HEK293 (cell line): ENCODE data around the gene BCL7A.
A peak's percentile ranks its signal among the peaks of the same experiment; 100 is the strongest.

Experiments
- BCL11A ChIP-seq: fragments of 450-650 bp; formaldehyde crosslinking; IDR thresholded peaks from 2 replicates; pipeline ENCODE4 v1.5.1; 2016; ENCODE audit warnings: low read depth, missing biosample characterization, missing genetic modification characterization
- EGR2 ChIP-seq: fragments of 450-650 bp; formaldehyde crosslinking; IDR thresholded peaks from 2 replicates; pipeline ENCODE4 v1.5.1; 2016; ENCODE audit warnings: low read depth, missing biosample characterization, missing genetic modification characterization
- IKZF3 ChIP-seq: fragments of 450-650 bp; IDR thresholded peaks from 2 replicates; pipeline ENCODE4 v1.5.0; 2018; ENCODE audit warnings: missing biosample characterization, mild to moderate bottlenecking, missing genetic modification characterization, moderate library complexity
- OVOL3 ChIP-seq: fragments of 450-650 bp; formaldehyde crosslinking; IDR thresholded peaks from 2 replicates; pipeline ENCODE4 v1.5.1; 2016; ENCODE audit warnings: missing biosample characterization, missing genetic modification characterization
- SCRT1 ChIP-seq: fragments of 450-650 bp; formaldehyde crosslinking; IDR thresholded peaks from 2 replicates; pipeline ENCODE4 v1.5.1; 2016; ENCODE audit warnings: missing biosample characterization, missing genetic modification characterization, borderline replicate concordance
- SCRT2 ChIP-seq: fragments of 450-650 bp; formaldehyde crosslinking; IDR thresholded peaks from 2 replicates; pipeline ENCODE4 v1.5.1; 2016; ENCODE audit warnings: missing biosample characterization, missing genetic modification characterization
- SETDB1 ChIP-seq: IDR thresholded peaks from one replicate; pipeline ENCODE4 v1.6.1; 2017; ENCODE audit warnings: mild to moderate bottlenecking, low read length, moderate library complexity, mixed read lengths; ENCODE audit not compliant: insufficient read length
- SP7 ChIP-seq: fragments of 450-650 bp; formaldehyde crosslinking; IDR thresholded peaks from 2 replicates; pipeline ENCODE4 v1.5.1; 2016; ENCODE audit warnings: missing biosample characterization, missing genetic modification characterization
- ZBTB17 ChIP-seq: fragments of 450-650 bp; formaldehyde crosslinking; IDR thresholded peaks from 2 replicates; pipeline ENCODE4 v1.5.1; 2016; ENCODE audit warnings: missing biosample characterization, missing genetic modification characterization
- ZNF10 ChIP-seq: fragments of 450-650 bp; formaldehyde crosslinking; IDR thresholded peaks from 2 replicates; pipeline ENCODE4 v1.5.1; 2017; ENCODE audit warnings: missing biosample characterization, missing genetic modification characterization
- ZNF132 ChIP-seq: fragments of 450-650 bp; formaldehyde crosslinking; IDR thresholded peaks from 2 replicates; pipeline ENCODE4 v1.5.1; 2017; ENCODE audit warnings: missing biosample characterization, missing genetic modification characterization, borderline replicate concordance
- ZNF133 ChIP-seq: fragments of 450-650 bp; formaldehyde crosslinking; IDR thresholded peaks from 2 replicates; pipeline ENCODE4 v1.5.1; 2016; ENCODE audit warnings: missing biosample characterization, missing genetic modification characterization
- ZNF140 ChIP-seq: fragments of 450-650 bp; formaldehyde crosslinking; IDR thresholded peaks from 2 replicates; pipeline ENCODE4 v1.5.1; 2016; ENCODE audit warnings: missing biosample characterization, missing genetic modification characterization
- ZNF184 ChIP-seq: fragments of 450-650 bp; IDR thresholded peaks from 2 replicates; pipeline ENCODE4 v1.5.1; 2018; ENCODE audit warnings: missing biosample characterization, mild to moderate bottlenecking, missing genetic modification characterization
- ZNF202 ChIP-seq: fragments of 450-650 bp; formaldehyde crosslinking; IDR thresholded peaks from 2 replicates; pipeline ENCODE4 v1.5.1; 2016; ENCODE audit warnings: missing biosample characterization, missing genetic modification characterization, borderline replicate concordance
- ZNF23 ChIP-seq: fragments of 450-650 bp; formaldehyde crosslinking; IDR thresholded peaks from 2 replicates; pipeline ENCODE4 v1.5.1; 2016; ENCODE audit warnings: missing biosample characterization, missing genetic modification characterization, borderline replicate concordance
- ZNF239 ChIP-seq: fragments of 450-650 bp; formaldehyde crosslinking; IDR thresholded peaks from 2 replicates; pipeline ENCODE4 v1.5.1; 2016; ENCODE audit warnings: missing biosample characterization, missing genetic modification characterization
- ZNF248 ChIP-seq: fragments of 450-650 bp; formaldehyde crosslinking; IDR thresholded peaks from 2 replicates; pipeline ENCODE4 v1.5.1; 2017; ENCODE audit warnings: missing biosample characterization, missing genetic modification characterization
- ZNF266 ChIP-seq: fragments of 450-650 bp; formaldehyde crosslinking; IDR thresholded peaks from 2 replicates; pipeline ENCODE4 v1.5.1; 2016; ENCODE audit warnings: missing biosample characterization, missing genetic modification characterization, low read depth
- ZNF274 ChIP-seq, 2 experiments: fragments of 200-500 bp in 1 of 2; fragments of 450-650 bp in 1 of 2; sonication (Bioruptor generic) in 1 of 2; formaldehyde crosslinking in 1 of 2; IDR thresholded peaks; 2 replicates each; pipeline versions ENCODE4 v1.5.1 to v1.6.1; 2014 to 2016; ENCODE audit warnings: borderline replicate concordance in 1 of 2, inconsistent platforms in 1 of 2, low read length in 1 of 2, missing biosample characterization in 1 of 2, missing genetic modification characterization in 1 of 2
- ZNF292 ChIP-seq: fragments of 450-650 bp; formaldehyde crosslinking; IDR thresholded peaks from 2 replicates; pipeline ENCODE4 v1.5.1; 2016; ENCODE audit warnings: low read depth, missing biosample characterization, missing genetic modification characterization, borderline replicate concordance
- ZNF324 ChIP-seq: fragments of 450-650 bp; formaldehyde crosslinking; IDR thresholded peaks from 2 replicates; pipeline ENCODE4 v1.5.1; 2016; ENCODE audit warnings: missing biosample characterization, missing genetic modification characterization
- ZNF335 ChIP-seq: fragments of 450-650 bp; formaldehyde crosslinking; conservative IDR thresholded peaks from 2 replicates; pipeline ENCODE4 v1.5.1; 2016; ENCODE audit warnings: missing biosample characterization, missing genetic modification characterization
- ZNF37A ChIP-seq: fragments of 450-650 bp; IDR thresholded peaks from 2 replicates; pipeline ENCODE4 v1.5.1; 2018; ENCODE audit warnings: missing biosample characterization, missing genetic modification characterization
- ZNF473 ChIP-seq: fragments of 450-650 bp; formaldehyde crosslinking; IDR thresholded peaks from 2 replicates; pipeline ENCODE4 v1.5.1; 2017; ENCODE audit warnings: missing biosample characterization, missing genetic modification characterization
- ZNF561 ChIP-seq: fragments of 450-650 bp; IDR thresholded peaks from 2 replicates; pipeline ENCODE4 v1.5.1; 2018; ENCODE audit warnings: missing biosample characterization, missing genetic modification characterization, borderline replicate concordance
- ZNF768 ChIP-seq: fragments of 450-650 bp; formaldehyde crosslinking; IDR thresholded peaks from 2 replicates; pipeline ENCODE4 v1.5.1; 2018; ENCODE audit warnings: missing biosample characterization, mild to moderate bottlenecking, missing genetic modification characterization
- ZNF776 ChIP-seq: fragments of 450-650 bp; formaldehyde crosslinking; IDR thresholded peaks from 2 replicates; pipeline ENCODE4 v1.5.0; 2017; ENCODE audit warnings: missing biosample characterization, missing genetic modification characterization, borderline replicate concordance
- ZNF843 ChIP-seq: fragments of 450-650 bp; formaldehyde crosslinking; IDR thresholded peaks from 2 replicates; pipeline ENCODE4 v1.5.1; 2016; ENCODE audit warnings: missing biosample characterization, missing genetic modification characterization
- TF ChIP-seq, protein P1 (sequence below): fragments of 450-650 bp; formaldehyde crosslinking; IDR thresholded peaks from 2 replicates; pipeline ENCODE4 v1.5.0; 2017; ENCODE audit warnings: missing biosample characterization, missing genetic modification characterization, borderline replicate concordance
- TF ChIP-seq, protein P2 (sequence below): fragments of 450-650 bp; formaldehyde crosslinking; IDR thresholded peaks from 2 replicates; pipeline ENCODE4; 2016; ENCODE audit warnings: missing biosample characterization, missing genetic modification characterization
- TF ChIP-seq, protein P3 (sequence below): fragments of 450-650 bp; formaldehyde crosslinking; IDR thresholded peaks from 2 replicates; pipeline ENCODE4 v1.5.1; 2016; ENCODE audit warnings: missing biosample characterization, missing genetic modification characterization
- TF ChIP-seq, protein P4 (sequence below): fragments of 450-650 bp; formaldehyde crosslinking; IDR thresholded peaks from 2 replicates; pipeline ENCODE4 v1.5.1; 2016; ENCODE audit warnings: missing biosample characterization, missing genetic modification characterization

Gene BCL7A

DNA sequence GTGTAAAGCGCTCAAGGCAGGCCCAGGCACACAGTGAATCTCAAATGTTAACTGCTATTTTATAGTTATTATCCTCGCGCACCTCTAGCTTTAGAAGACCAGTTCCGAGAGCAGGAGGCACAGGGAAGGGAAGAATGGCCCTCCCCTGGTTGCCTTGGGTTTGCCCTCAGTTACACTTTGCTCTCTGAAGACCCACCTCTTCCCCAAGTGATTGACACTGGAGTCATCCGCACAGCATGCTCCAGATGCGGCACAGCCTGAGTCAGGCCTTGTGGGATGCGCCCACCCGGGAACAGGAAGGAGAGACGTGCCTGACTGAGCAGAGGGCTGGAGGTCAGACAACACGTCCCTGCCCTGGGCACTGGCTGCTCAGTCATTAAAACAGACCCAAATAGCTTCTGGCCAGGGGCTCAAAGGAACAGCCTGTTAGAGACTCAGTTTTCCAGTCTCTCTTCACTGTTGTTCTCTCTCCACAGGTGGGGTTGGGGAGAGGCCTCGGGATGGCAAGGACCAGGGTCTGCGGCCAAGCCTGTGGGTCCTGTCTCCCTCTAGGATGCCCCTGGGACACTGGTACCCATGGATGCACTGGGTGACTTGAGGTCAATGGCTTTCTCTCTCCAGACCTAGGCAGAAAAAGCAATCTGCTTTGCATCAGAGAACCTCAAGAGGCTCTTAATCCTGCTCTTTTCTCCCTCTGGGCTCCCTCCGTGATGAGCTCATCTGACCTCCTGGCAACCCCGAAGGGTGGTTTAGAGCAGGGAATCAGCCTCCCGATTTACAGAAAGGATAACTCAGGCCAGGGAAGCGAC, 43.3 kb downstream of the BCL7A start (continued):
- no peak for TF ChIP-seq ZNF768 (tag by site-specific recombination)
- no peak for TF ChIP-seq ZNF561 (tag by site-specific recombination)
- no peak for TF ChIP-seq ZNF335 (tag by site-specific recombination)
- no peak; the same call in 1 of the 2 replicates for TF ChIP-seq SP7 (tag by site-specific recombination)
- no peak for TF ChIP-seq ZNF292 (tag by site-specific recombination)
- TF ChIP-seq, protein P1, sequence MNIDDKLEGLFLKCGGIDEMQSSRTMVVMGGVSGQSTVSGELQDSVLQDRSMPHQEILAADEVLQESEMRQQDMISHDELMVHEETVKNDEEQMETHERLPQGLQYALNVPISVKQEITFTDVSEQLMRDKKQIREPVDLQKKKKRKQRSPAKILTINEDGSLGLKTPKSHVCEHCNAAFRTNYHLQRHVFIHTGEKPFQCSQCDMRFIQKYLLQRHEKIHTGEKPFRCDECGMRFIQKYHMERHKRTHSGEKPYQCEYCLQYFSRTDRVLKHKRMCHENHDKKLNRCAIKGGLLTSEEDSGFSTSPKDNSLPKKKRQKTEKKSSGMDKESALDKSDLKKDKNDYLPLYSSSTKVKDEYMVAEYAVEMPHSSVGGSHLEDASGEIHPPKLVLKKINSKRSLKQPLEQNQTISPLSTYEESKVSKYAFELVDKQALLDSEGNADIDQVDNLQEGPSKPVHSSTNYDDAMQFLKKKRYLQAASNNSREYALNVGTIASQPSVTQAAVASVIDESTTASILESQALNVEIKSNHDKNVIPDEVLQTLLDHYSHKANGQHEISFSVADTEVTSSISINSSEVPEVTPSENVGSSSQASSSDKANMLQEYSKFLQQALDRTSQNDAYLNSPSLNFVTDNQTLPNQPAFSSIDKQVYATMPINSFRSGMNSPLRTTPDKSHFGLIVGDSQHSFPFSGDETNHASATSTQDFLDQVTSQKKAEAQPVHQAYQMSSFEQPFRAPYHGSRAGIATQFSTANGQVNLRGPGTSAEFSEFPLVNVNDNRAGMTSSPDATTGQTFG (tag by site-specific recombination) = no peak
- no peak for TF ChIP-seq ZNF37A (tag by site-specific recombination)
- no peak for TF ChIP-seq ZNF202 (tag by site-specific recombination)
- no peak for TF ChIP-seq ZNF776 (tag by site-specific recombination)
- TF ChIP-seq, protein P2, sequence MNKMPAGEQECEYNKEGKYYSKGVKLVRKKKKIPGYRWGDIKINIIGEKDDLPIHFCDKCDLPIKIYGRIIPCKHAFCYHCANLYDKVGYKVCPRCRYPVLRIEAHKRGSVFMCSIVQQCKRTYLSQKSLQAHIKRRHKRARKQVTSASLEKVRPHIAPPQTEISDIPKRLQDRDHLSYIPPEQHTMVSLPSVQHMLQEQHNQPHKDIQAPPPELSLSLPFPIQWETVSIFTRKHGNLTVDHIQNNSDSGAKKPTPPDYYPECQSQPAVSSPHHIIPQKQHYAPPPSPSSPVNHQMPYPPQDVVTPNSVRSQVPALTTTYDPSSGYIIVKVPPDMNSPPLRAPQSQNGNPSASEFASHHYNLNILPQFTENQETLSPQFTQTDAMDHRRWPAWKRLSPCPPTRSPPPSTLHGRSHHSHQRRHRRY (tag by site-specific recombination) = no peak
- TF ChIP-seq OVOL3 = no peak
- TF ChIP-seq ZNF184 (tag by site-specific recombination) = no peak
- TF ChIP-seq, protein P3, sequence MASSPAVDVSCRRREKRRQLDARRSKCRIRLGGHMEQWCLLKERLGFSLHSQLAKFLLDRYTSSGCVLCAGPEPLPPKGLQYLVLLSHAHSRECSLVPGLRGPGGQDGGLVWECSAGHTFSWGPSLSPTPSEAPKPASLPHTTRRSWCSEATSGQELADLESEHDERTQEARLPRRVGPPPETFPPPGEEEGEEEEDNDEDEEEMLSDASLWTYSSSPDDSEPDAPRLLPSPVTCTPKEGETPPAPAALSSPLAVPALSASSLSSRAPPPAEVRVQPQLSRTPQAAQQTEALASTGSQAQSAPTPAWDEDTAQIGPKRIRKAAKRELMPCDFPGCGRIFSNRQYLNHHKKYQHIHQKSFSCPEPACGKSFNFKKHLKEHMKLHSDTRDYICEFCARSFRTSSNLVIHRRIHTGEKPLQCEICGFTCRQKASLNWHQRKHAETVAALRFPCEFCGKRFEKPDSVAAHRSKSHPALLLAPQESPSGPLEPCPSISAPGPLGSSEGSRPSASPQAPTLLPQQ = no peak
- TF ChIP-seq ZNF132 (tag by site-specific recombination) = no peak
- TF ChIP-seq ZNF324 (tag by site-specific recombination) = no peak
- no peak for TF ChIP-seq ZNF274 (IDR thresholded peaks at IDR 0.05; ENCODE audit: low read length)
- TF ChIP-seq ZNF274 (tag by site-specific recombination; IDR thresholded peaks at IDR 0.05; ENCODE audit: borderline replicate concordance) = no peak
- no peak for TF ChIP-seq ZNF248 (tag by site-specific recombination)
- peak; percentile 56; the same call in 1 of the 2 replicates for TF ChIP-seq EGR2 (tag by site-specific recombination)
- no peak for TF ChIP-seq SETDB1
- TF ChIP-seq, protein P4, sequence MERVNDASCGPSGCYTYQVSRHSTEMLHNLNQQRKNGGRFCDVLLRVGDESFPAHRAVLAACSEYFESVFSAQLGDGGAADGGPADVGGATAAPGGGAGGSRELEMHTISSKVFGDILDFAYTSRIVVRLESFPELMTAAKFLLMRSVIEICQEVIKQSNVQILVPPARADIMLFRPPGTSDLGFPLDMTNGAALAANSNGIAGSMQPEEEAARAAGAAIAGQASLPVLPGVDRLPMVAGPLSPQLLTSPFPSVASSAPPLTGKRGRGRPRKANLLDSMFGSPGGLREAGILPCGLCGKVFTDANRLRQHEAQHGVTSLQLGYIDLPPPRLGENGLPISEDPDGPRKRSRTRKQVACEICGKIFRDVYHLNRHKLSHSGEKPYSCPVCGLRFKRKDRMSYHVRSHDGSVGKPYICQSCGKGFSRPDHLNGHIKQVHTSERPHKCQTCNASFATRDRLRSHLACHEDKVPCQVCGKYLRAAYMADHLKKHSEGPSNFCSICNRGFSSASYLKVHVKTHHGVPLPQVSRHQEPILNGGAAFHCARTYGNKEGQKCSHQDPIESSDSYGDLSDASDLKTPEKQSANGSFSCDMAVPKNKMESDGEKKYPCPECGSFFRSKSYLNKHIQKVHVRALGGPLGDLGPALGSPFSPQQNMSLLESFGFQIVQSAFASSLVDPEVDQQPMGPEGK = no peak
- TF ChIP-seq ZNF133 (tag by site-specific recombination) = no peak
- TF ChIP-seq ZNF473 = no peak
- peak; percentile 73 for TF ChIP-seq SCRT2
- TF ChIP-seq ZNF10 (tag by site-specific recombination) = no peak
- no peak for TF ChIP-seq ZNF843 (tag by site-specific recombination)
- no peak for TF ChIP-seq ZNF266
- TF ChIP-seq ZBTB17 (tag by site-specific recombination) = peak; percentile 95
- no peak for TF ChIP-seq ZNF23 (tag by site-specific recombination)
- no peak for TF ChIP-seq BCL11A (tag by site-specific recombination)
- peak; percentile 77 for TF ChIP-seq SCRT1 (tag by site-specific recombination)
- TF ChIP-seq IKZF3 (tag by site-specific recombination) = peak; percentile 55; the same call in 1 of the 2 replicates
- no peak for TF ChIP-seq ZNF140 (tag by site-specific recombination)
- TF ChIP-seq ZNF239 = no peak
